T-helper 1 cell (primary cell): ENCODE results near the gene UTP4.

Experiments used
- DNase-seq, 5 donors: peaks; one replicate each; pipeline ENCODE4 v3.0.0-alpha.2; 2012 to 2020

Gene UTP4

GRCh38 chr16:69180011-69180338 is 47.5 kb downstream of the UTP4 start:
- no peak for DNase-seq

- DNase-seq = no peak
Measured at GRCh38 chr16:69182730-69183416, 50.4 kb downstream of the UTP4 start.

- peak; percentile 65 to 90 (median 75) for DNase-seq
Measured at GRCh38 chr16:69186642-69187445, 54.4 kb downstream of the UTP4 start, which contains the start of gene SNTB2. TSS of gene SNTB2 (plus strand) at chr16:69187164. CDS start at chr16:69187167, 3 bp downstream.

GRCh38 chr16:69187446-69188235 is 55.2 kb downstream of the UTP4 start:
- peak; percentile 20 to 58 (median 29) for DNase-seq

GRCh38 chr16:69188236-69188549 is 55.7 kb downstream of the UTP4 start:
- DNase-seq = peak in 2 of 5 donors; percentile 28 to 42

GRCh38 chr16:69188716-69189115 is 56.3 kb downstream of the UTP4 start:
- DNase-seq = no peak

GRCh38 chr16:69190046-69190588 is 57.7 kb downstream of the UTP4 start:
- no peak for DNase-seq

- peak in 1 of 5 donors; percentile 27 for DNase-seq
Measured at GRCh38 chr16:69190598-69190997, 58.1 kb downstream of the UTP4 start.

- DNase-seq = no peak
Measured at GRCh38 chr16:69191136-69191535, 58.7 kb downstream of the UTP4 start.

- no peak for DNase-seq
Measured at GRCh38 chr16:69193855-69194254, 61.4 kb downstream of the UTP4 start.

- DNase-seq = no peak
Measured at GRCh38 chr16:69194488-69194887, 62.0 kb downstream of the UTP4 start.

- no peak for DNase-seq
Measured at GRCh38 chr16:69195369-69196029, 63.0 kb downstream of the UTP4 start.

- no peak for DNase-seq
Measured at GRCh38 chr16:69197573-69197972, 65.1 kb downstream of the UTP4 start.

GRCh38 chr16:69199382-69199781 is 66.9 kb downstream of the UTP4 start:
- no peak for DNase-seq

- DNase-seq = no peak
Measured at GRCh38 chr16:69201291-69201690, 68.8 kb downstream of the UTP4 start.

GRCh38 chr16:69201787-69202186 is 69.3 kb downstream of the UTP4 start:
- DNase-seq = no peak

GRCh38 chr16:69204172-69204571 is 71.7 kb downstream of the UTP4 start:
- DNase-seq = no peak

GRCh38 chr16:69209735-69210134 is 77.3 kb downstream of the UTP4 start:
- no peak for DNase-seq

- DNase-seq = no peak
Measured at GRCh38 chr16:69217433-69217832, 85.0 kb downstream of the UTP4 start.
